ENCODE data around the gene ANKRD63.

- TF ChIP-seq CTCF (conservative IDR thresholded peaks at IDR 0.05 in 1 of 2, IDR thresholded peaks at IDR 0.05 in 1 of 2; ENCODE audit: extremely low read depth in 1 of 2, insufficient read depth in 1 of 2, low read depth in 1 of 2, low read length in 2 of 2) (no peak), EZH2 (IDR thresholded peaks at IDR 0.05; ENCODE audit: borderline replicate concordance, low read length) (no peak)
Measured at GRCh38 chr15:40241269-40242212, 41.3 kb downstream of the ANKRD63 start.
